Measurements from ENCODE around the gene TK1. TPM values are rescaled to one million over a fixed set of nuclear protein-coding genes. Genes with fewer than 3 reads are reported as not detected.
"Not testable (repeated sequence)": the region's sequence is repeated elsewhere in the genome, so short reads cannot be mapped to it uniquely, and the experiment has no call there.

TK1 gene
- total RNA-seq = 100 to 1,000 TPM; 109 to 117 TPM

- CTCF ChIA-PET = interaction anchor here (0.7 to 3.6 kb wide), 6 partner anchors 10 to 651 kb away, joined by 3 to 17 read pairs (median 3); no protein-coding TSS in a partner anchor
These were observed at the start of gene TK1, which contains the start of gene AFMID for GRCh38 chr17:78186692-78187595. Gene TK1, minus strand, starts transcription at chr17:78187052. Its CDS starts 58 bp downstream, at chr17:78186994. Gene AFMID, plus strand, starts transcription at chr17:78187362. Its CDS starts 9 bp downstream, at chr17:78187371.

GRCh38 chr17:78235885-78236284 is 49.0 kb upstream of the TK1 start:
- no peak overlapping the region for H3K4me3 Mint-ChIP-seq
- ChIA-PET CTCF (no interaction called here), POLR2A (no interaction called here)
- H3K27me3 Mint-ChIP-seq = peaks cover 22% of the 10 kb centered on the region
- H3K27ac Mint-ChIP-seq = no peak overlapping the region
- DNase-seq = no peak
- H3K9me3 Mint-ChIP-seq = no peaks in the 10 kb centered on the region
- peaks cover 5% of the 10 kb centered on the region for H3K4me1 Mint-ChIP-seq
- H3K36me3 Mint-ChIP-seq (ENCODE audit: low read depth) = no peaks in the 10 kb centered on the region

More at GRCh38 chr17:78186692-78187595, at the start of gene TK1, which contains the start of gene AFMID:
- peaks cover 51% of the 10 kb centered on the region for H3K4me1 Mint-ChIP-seq
- POLR2A ChIA-PET = interaction anchor here (0.8 to 6.0 kb wide), 12 partner anchors 12 to 229 kb away, joined by 3 to 69 read pairs (median 5); partner anchors contain the start of genes BIRC5, SYNGR2, TMC8 and TNRC6C
- H3K36me3 Mint-ChIP-seq (ENCODE audit: low read depth) = peaks cover 32% of the 10 kb centered on the region
- no peaks in the 10 kb centered on the region for H3K9me3 Mint-ChIP-seq
- peak within 1 kb of the TSS; percentile 67 for H3K27ac Mint-ChIP-seq
- H3K4me3 Mint-ChIP-seq = peak within 1 kb of the TSS; percentile 78
- no peaks in the 10 kb centered on the region for H3K27me3 Mint-ChIP-seq
- peak; percentile 96 for DNase-seq

- H3K36me3 Mint-ChIP-seq (ENCODE audit: low read depth); DNase-seq; CTCF ChIA-PET; H3K4me1 Mint-ChIP-seq; H3K9me3 Mint-ChIP-seq; H3K27ac Mint-ChIP-seq; POLR2A ChIA-PET; H3K4me3 Mint-ChIP-seq: not testable (repeated sequence)
- H3K27me3 Mint-ChIP-seq = peaks cover 30% of the 10 kb centered on the region
These were observed 48.2 kb upstream of the TK1 start for GRCh38 chr17:78235022-78235421.

- Mint-ChIP-seq H3K27me3 (peaks cover 32% of the 10 kb centered on the region), H3K27ac (no peak overlapping the region), H3K36me3 (ENCODE audit: low read depth) (no peaks in the 10 kb centered on the region), H3K4me3 (no peak overlapping the region), H3K9me3 (no peaks in the 10 kb centered on the region), H3K4me1 (peaks cover 7% of the 10 kb centered on the region)
- ChIA-PET POLR2A (no interaction called here), CTCF (no interaction called here)
- no peak for DNase-seq
These were observed 47.5 kb upstream of the TK1 start for GRCh38 chr17:78234261-78234865.

- ChIA-PET POLR2A (no interaction called here), CTCF (no interaction called here)
- H3K36me3 Mint-ChIP-seq (ENCODE audit: low read depth) = no peaks in the 10 kb centered on the region
- peaks cover 32% of the 10 kb centered on the region for H3K27me3 Mint-ChIP-seq
- no peak overlapping the region for H3K27ac Mint-ChIP-seq
- DNase-seq = no peak
- peaks cover 7% of the 10 kb centered on the region for H3K4me1 Mint-ChIP-seq
- no peaks in the 10 kb centered on the region for H3K9me3 Mint-ChIP-seq
- H3K4me3 Mint-ChIP-seq = no peak overlapping the region
These were observed 46.8 kb upstream of the TK1 start for GRCh38 chr17:78233678-78234077.

GRCh38 chr17:78232859-78233173 is 46.0 kb upstream of the TK1 start:
- H3K4me1 Mint-ChIP-seq = peaks cover 7% of the 10 kb centered on the region
- ChIA-PET POLR2A (no interaction called here), CTCF (interaction anchor here (1.6 kb wide), 1 partner anchor 18 kb away, joined by 5 read pairs; no protein-coding TSS in a partner anchor)
- H3K27me3 Mint-ChIP-seq = peaks cover 33% of the 10 kb centered on the region
- no peak overlapping the region for H3K4me3 Mint-ChIP-seq
- no peaks in the 10 kb centered on the region for H3K9me3 Mint-ChIP-seq
- no peak overlapping the region for H3K27ac Mint-ChIP-seq
- DNase-seq = no peak
- H3K36me3 Mint-ChIP-seq (ENCODE audit: low read depth) = no peaks in the 10 kb centered on the region

- Mint-ChIP-seq H3K36me3 (ENCODE audit: low read depth) (no peaks in the 10 kb centered on the region), H3K9me3 (no peaks in the 10 kb centered on the region), H3K27me3 (peaks cover 36% of the 10 kb centered on the region), H3K4me1 (peaks cover 7% of the 10 kb centered on the region), H3K27ac (no peak overlapping the region), H3K4me3 (no peak overlapping the region)
- ChIA-PET CTCF (interaction anchor here (1.6 kb wide), 1 partner anchor 19 kb away, joined by 5 read pairs; no protein-coding TSS in a partner anchor), POLR2A (no interaction called here)
- DNase-seq = peak; percentile 34
These were observed 45.4 kb upstream of the TK1 start for GRCh38 chr17:78231991-78232858.

GRCh38 chr17:78230996-78231935 is 44.4 kb upstream of the TK1 start, which contains the start of gene TMEM235:
Gene TMEM235, plus strand, starts transcription at chr17:78231631. Its CDS starts 393 bp downstream, at chr17:78232024.
- Mint-ChIP-seq H3K27me3 (peaks cover 36% of the 10 kb centered on the region), H3K27ac (no peak within 1 kb of the TSS), H3K4me3 (no peak within 1 kb of the TSS), H3K9me3 (no peaks in the 10 kb centered on the region), H3K4me1 (peaks cover 11% of the 10 kb centered on the region), H3K36me3 (ENCODE audit: low read depth) (no peaks in the 10 kb centered on the region)
- no peak for DNase-seq
- ChIA-PET POLR2A (no interaction called here), CTCF (interaction anchor here (1.6 kb wide), 1 partner anchor 20 kb away, joined by 5 read pairs; no protein-coding TSS in a partner anchor)

- no peak for DNase-seq
- no peak overlapping the region for H3K4me3 Mint-ChIP-seq
- ChIA-PET CTCF (no interaction called here), POLR2A (no interaction called here)
- H3K27me3 Mint-ChIP-seq = peaks cover 36% of the 10 kb centered on the region
- H3K9me3 Mint-ChIP-seq = no peaks in the 10 kb centered on the region
- peaks cover 5% of the 10 kb centered on the region for H3K36me3 Mint-ChIP-seq (ENCODE audit: low read depth)
- H3K4me1 Mint-ChIP-seq = peaks cover 12% of the 10 kb centered on the region
- H3K27ac Mint-ChIP-seq = no peak overlapping the region
These were observed 43.6 kb upstream of the TK1 start for GRCh38 chr17:78230252-78230962.

GRCh38 chr17:78228176-78228575 is 41.3 kb upstream of the TK1 start:
- Mint-ChIP-seq H3K27me3 (peaks cover 33% of the 10 kb centered on the region), H3K36me3 (ENCODE audit: low read depth) (peaks cover 26% of the 10 kb centered on the region)
- POLR2A ChIA-PET = interaction anchor here (1.1 to 1.2 kb wide), 2 partner anchors 9 to 115 kb away, joined by 3 read pairs; no protein-coding TSS in a partner anchor

GRCh38 chr17:78227455-78227916 is 40.6 kb upstream of the TK1 start:
- no peak for DNase-seq
- H3K27ac Mint-ChIP-seq = no peak overlapping the region
- ChIA-PET POLR2A (interaction anchor here (1.1 to 1.7 kb wide), 2 partner anchors 12 to 115 kb away, joined by 3 to 7 read pairs; no protein-coding TSS in a partner anchor), CTCF (interaction anchor here (1.7 kb wide), 1 partner anchor 24 kb away, joined by 5 read pairs; no protein-coding TSS in a partner anchor)
- no peaks in the 10 kb centered on the region for H3K9me3 Mint-ChIP-seq
- H3K4me1 Mint-ChIP-seq = peaks cover 9% of the 10 kb centered on the region
- H3K36me3 Mint-ChIP-seq (ENCODE audit: low read depth) = peaks cover 31% of the 10 kb centered on the region
- peaks cover 27% of the 10 kb centered on the region for H3K27me3 Mint-ChIP-seq
- H3K4me3 Mint-ChIP-seq = no peak overlapping the region

More at GRCh38 chr17:78228176-78228575, 41.3 kb upstream of the TK1 start:
- Mint-ChIP-seq H3K9me3 (no peaks in the 10 kb centered on the region), H3K4me1 (peaks cover 12% of the 10 kb centered on the region), H3K27ac (no peak overlapping the region), H3K4me3 (no peak overlapping the region)
- CTCF ChIA-PET = no interaction called here
- no peak for DNase-seq

Measured in activated CD4-positive, alpha-beta memory T cell treated with anti-CD3 and anti-CD28 coated beads, Interleukin-2, amount 10 ng/mL, durations not matched to agents 7 days and 5 days (primary cell).